Fibroblast of the aortic adventitia (primary cell): ENCODE data around the gene FCN2. TPM values are rescaled to one million over a fixed set of nuclear protein-coding genes. Genes with fewer than 3 reads are reported as not detected.
"Not testable (repeated sequence)": the region's sequence is repeated elsewhere in the genome, so short reads cannot be mapped to it uniquely, and the experiment has no call there.

Experiments
- DNase-seq: peaks from one replicate; pipeline ENCODE4 v3.0.0-alpha.2; 2010; ENCODE audit warnings: low read depth
- H3K4me3 ChIP-seq: 2 replicates; pipeline ENCODE4 v1.5.1; 2011; ENCODE audit warnings: low read depth, mild to moderate bottlenecking, control low read depth, low read length, moderate library complexity
- total RNA-seq: library from RNA; depleted of rRNA; stranded (reverse); fragments of >200 nt; gene quantifications from 2 replicates; pipeline ENCODE4 v1.2.3, GENCODE V29; 2012; ENCODE audit warnings: low replicate concordance
- TF ChIP-seq, protein P1 (sequence below): IDR thresholded peaks from 2 replicates; pipeline ENCODE4 v1.5.1; 2011; ENCODE audit warnings: mild to moderate bottlenecking, low read length, control low read depth, inconsistent platforms; ENCODE audit not compliant: insufficient read depth

The FCN2 gene
- total RNA-seq, 1 donor = not detected

DNA sequence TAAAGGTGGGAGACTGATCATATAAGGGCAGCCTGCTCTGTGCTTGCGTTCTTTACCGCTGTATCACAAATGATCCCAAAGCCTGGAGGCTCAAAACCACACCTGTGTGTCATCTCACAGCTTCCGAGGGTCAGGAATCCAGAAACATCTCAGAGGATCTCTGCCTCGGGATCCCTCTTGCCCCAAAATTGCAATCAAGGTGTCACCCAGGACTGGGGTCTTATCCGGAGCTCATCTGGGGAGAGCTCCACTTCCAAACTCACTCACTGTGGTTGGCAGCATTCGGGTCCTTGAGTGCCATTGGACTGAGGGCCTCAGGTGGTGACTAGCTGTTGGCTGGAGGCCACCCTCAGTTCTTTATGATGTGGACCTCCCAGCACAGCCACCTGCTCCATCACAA is 26.7 kb upstream of the FCN2 start:
- H3K4me3 ChIP-seq = no peak overlapping the region
- DNase-seq = no peak
- TF ChIP-seq, protein P1, sequence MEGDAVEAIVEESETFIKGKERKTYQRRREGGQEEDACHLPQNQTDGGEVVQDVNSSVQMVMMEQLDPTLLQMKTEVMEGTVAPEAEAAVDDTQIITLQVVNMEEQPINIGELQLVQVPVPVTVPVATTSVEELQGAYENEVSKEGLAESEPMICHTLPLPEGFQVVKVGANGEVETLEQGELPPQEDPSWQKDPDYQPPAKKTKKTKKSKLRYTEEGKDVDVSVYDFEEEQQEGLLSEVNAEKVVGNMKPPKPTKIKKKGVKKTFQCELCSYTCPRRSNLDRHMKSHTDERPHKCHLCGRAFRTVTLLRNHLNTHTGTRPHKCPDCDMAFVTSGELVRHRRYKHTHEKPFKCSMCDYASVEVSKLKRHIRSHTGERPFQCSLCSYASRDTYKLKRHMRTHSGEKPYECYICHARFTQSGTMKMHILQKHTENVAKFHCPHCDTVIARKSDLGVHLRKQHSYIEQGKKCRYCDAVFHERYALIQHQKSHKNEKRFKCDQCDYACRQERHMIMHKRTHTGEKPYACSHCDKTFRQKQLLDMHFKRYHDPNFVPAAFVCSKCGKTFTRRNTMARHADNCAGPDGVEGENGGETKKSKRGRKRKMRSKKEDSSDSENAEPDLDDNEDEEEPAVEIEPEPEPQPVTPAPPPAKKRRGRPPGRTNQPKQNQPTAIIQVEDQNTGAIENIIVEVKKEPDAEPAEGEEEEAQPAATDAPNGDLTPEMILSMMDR = no peak

DNA sequence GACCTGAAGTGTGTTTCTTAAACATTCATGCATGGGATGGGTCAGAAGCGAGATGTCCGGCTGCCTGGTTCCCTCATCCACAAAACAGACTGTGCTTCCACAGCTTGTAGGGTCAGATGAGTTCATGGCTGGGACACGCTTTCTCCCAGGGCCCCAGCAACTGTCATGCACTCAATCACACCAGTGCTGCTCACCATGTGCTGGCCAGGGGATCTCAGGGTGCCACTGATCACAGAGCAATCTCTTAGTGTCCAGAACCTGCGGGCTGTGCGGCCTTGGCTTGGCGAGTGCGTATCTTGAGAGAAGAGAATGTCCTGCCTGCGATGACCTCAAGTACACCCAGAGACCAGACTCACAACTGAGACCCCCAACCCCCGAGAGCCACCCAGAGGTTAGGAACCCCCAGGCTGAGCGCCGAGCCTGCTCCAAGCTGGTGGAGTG is 26.0 kb upstream of the FCN2 start:
- TF ChIP-seq, protein P1 = no peak
- no peak overlapping the region for H3K4me3 ChIP-seq
- DNase-seq = no peak

- DNase-seq = no peak
- TF ChIP-seq, protein P1 = no peak
These were observed 25.2 kb upstream of the FCN2 start for GRCh38 chr9:134855231-134855899.

DNA sequence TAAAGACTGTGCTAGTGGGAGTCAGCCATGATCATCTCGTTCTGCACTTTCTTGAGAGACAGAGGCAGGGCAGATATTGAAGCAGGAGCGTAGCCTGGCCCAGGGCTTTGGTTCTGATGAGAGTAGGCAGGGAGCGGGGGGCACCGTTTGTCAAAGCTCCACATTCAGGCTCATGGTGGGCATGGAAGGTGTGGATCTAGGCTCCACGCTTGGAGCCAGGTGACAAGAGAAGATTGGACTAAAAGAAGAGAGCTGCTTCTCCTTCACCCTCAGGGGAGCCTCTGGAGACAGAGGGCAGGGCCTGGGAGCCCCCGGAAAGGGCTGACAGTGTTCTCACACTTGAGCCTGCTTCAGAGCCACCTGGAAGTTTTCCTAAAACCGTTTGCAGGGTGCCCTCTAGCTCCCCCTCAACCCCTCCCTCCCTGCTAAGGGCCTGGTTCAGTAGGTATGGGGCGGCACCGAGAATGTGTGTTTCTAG is 24.7 kb upstream of the FCN2 start:
- no peak overlapping the region for H3K4me3 ChIP-seq
- TF ChIP-seq, protein P1 = no peak
- DNase-seq = no peak

More at GRCh38 chr9:134855231-134855899, 25.2 kb upstream of the FCN2 start:
- H3K4me3 ChIP-seq = no peak overlapping the region

DNA sequence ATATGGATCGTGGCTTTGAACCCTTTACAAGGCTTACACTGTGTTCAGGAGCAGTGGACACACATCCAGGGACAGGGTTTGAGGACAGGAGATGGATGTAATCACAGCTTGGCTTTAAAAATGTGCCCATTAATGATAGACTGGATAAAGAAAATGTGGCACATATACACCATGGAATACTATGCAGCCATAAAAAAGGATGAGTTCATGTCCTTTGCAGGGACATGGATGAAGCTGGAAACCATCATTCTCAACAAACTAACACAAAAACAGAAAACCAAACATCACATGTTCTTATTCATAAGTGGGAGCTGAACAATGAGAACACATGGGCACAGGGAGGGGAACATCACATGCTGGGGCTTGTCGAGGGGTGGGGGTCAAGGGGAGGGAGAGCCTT is 23.2 kb upstream of the FCN2 start:
- H3K4me3 ChIP-seq, DNase-seq: not testable (repeated sequence)

DNA sequence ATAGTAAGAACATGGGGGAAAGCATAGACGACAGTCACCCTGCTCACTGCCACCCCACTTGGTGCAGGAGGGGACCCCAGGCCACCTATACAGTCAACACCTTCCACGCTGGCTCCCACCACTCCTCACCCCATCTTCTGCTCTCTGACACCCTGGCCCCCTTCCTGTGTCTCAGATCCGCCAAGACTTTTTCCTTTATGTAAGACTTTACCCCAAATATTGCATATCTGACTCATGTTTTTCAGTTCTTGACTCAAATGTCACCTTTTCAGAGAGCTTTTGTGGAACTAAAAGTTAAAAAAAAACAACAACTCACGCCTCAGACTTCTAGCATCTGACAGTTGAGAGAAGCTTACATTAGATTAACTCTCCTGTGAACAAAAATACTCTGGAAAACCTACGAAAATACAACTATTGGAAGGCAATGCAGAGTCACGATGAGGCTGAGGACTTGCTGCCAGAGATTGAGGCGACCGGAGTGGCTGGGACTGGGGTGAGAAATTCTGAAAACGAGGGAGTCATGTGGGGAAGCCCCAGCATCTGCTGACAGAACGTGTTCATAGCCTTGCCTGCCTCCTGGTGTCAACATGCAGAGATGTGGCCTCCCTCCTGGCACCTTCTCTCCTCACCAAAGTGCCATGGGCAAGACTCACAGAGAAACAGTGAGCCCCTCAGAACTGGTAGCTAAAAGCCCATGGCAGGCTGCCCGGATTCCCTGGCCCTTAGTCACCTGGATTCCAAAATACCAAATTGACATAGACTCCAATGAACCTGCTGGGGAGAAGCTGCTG is 22.4 kb upstream of the FCN2 start:
- DNase-seq = peak; percentile 57
- H3K4me3 ChIP-seq = no peak overlapping the region
- TF ChIP-seq, protein P1 = peak; percentile 12

GRCh38 chr9:134860510-134860909 is 20.1 kb upstream of the FCN2 start:
- no peak for DNase-seq
- TF ChIP-seq, protein P1 = no peak
- H3K4me3 ChIP-seq = no peak overlapping the region
